Activated T-helper 9 cell treated with anti-CD3 and anti-CD28 coated beads, Interleukin-2, amount 50 U/mL, for 16 hours (primary cell): Measurements from ENCODE around the gene RAMP3.
"Not testable (repeated sequence)": the region's sequence is repeated elsewhere in the genome, so short reads cannot be mapped to it uniquely, and the experiment has no call there.

Experiments
- DNase-seq: peaks from one replicate; pipeline ENCODE4 v3.0.0-alpha.2; 2020; ENCODE audit warnings: low read depth

The RAMP3 gene

DNA sequence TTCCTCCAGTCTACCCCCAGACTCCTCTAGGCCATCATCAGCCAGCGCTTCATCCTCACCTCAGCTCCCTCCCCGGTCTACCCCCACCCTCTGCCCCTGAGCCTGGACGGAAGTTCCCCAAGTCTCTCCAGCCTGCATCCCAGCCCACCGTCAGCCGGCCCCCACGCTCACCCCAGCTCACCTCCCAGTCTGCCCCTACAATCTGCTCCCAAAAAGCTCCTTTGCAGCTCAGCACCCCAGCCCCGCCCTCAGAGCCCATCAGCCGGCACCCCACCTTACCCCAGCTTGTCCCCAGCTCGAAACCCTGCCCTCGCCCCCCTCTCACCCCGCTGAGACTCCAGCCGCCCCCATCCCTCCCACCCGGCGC is 322 bp upstream of the RAMP3 start:
- DNase-seq, result no peak

DNA sequence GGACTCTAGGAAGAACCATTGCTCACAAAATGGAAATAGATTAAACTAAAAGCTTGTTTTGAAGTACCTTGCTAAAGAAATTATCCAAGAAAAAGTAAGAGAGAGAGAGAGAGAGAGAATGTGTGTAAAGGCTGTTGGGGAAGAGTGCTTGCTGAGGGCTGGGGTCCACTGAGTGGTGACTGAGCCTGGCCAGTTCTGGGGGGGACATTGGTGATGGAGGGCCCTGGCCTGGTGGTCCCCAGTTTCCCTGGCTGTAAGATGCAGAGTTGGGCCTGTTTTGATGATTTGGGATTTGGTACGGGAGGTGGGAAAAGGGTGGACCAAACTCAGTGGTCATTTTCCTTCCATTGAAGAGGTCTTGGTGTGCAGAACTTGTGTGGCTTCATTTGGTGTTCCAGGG is 880 bp downstream of the RAMP3 start:
- DNase-seq, result no peak

GRCh38 chr7:45159296-45159695 is 1.7 kb downstream of the RAMP3 start:
- DNase-seq, result no peak

GRCh38 chr7:45160417-45160881 is 2.9 kb downstream of the RAMP3 start:
- DNase-seq, result no peak

DNA sequence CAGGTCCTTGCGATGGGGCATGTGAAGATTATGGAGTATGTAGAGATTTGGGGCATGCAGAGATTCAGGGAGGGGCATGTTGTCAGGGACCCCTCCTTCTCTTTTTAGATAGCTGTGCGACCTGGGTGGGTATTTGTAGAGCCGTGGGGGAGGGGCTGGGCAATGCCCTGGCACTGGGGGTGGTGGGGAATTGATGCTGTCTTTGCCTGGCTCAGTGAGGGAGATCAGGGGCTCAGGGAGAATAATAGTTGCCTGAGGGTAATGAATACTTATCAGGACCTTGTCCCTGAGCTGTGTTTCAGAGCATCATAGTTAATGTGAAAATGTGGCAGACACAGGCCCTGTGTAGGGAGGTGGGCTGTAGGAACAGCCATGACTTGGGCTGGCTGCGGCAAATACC is 3.5 kb downstream of the RAMP3 start:
- DNase-seq, result no peak

DNA sequence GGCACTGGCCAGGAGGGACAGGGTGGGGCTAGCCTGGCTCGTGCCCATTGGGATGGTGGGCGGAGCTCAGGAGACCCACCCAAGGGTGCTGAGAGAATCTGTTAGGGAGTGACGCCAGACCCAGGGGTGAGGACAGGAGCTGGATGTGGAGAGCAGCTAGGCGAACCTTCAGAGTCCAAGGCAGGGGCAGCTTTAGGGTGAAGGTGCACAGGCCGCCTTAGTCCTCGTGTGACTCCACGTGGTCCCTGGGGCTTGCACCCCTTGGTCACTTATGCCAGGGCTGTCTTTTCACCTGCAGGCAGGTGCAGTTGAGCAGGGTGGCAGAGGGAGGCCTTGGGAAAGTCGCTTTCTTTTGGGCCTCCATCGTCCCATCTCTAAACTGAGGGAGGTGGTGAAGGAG is 4.3 kb downstream of the RAMP3 start:
- DNase-seq, result no peak

DNA sequence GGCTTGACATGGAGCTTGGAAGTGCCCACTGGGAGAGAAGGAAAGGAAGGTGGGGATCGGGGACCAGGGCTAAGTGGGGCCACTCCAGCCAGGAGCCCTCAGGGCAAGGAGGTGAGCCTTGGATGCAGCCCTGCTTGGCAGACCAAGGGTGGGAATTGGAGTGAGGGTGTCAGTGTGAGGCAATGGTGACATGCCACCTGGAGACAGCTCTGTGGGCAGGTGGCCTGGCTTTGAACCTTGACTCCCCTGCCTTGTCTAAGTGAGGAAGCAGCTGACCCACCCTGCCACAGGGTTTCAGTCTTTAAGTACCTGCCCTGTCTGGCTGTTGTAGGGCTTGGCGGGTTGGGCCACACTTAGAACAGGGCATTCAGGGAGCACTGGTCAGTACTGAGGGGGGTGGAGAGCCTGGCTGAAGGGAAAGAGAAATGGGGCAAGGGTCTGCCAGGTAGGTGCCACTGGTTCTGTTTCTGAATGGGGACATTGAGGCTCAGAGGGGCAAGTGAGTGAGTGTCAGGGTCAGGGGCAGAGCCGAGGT is 4.8 kb downstream of the RAMP3 start:
- no peak for DNase-seq

DNA sequence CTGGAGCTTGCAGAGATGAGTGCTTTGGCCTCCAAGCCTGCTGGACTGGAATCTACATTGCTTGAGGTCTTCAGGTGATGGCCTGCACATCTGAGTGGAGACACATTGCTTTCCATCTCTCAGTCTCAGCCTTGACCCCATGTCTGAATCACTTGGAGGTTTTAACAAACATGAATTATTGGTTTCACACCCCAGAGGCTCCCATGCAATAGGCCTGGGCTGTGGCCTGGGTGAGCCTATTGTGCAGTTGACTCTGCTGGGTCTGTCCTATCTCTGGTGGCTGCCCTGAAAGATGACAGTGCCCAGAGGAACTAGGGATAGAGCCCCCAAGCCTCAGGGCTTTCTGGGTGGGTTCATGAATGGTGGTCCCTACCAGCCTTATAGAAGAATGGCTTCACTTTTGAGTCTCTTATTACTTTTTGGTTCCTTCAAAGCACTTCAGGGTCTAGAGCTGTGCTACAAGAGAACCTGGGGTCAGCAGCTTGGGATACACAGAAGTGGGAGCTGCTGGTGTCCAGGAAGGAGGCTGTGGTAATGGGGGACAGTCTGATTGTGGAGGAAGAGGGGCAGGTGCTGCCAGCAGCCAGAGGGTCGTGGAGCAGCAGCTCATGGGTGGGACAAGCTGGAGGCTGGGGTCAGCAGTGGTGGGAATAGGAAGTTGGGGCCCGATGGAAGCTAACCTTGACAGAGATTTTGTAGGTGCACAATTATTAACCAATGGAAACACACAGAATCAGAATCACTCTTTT is 5.5 kb downstream of the RAMP3 start:
- DNase-seq, result no peak

GRCh38 chr7:45163692-45164052 is 6.1 kb downstream of the RAMP3 start:
- DNase-seq, result no peak

DNA sequence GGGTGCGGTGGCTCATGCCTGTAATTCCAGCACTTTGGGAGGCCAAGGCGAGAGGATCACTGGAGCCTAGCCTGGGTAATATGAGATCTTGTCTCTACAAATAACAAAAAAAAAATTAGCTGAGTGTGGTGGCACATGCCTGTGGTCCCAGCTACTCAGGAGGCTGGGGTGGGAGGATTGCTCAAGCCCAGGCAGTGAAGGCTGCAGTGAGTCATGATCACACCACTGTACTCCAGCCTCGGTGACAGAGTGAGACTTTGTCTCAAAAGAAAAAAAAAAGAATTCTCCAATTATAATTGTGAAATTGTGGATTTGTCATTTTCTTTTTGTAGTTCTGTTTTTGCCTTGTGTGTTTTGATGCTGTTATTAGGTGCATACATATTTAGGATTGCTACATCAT is 6.7 kb downstream of the RAMP3 start:
- not testable (repeated sequence) for DNase-seq

GRCh38 chr7:45165857-45166256 is 8.3 kb downstream of the RAMP3 start:
- no peak for DNase-seq

DNA sequence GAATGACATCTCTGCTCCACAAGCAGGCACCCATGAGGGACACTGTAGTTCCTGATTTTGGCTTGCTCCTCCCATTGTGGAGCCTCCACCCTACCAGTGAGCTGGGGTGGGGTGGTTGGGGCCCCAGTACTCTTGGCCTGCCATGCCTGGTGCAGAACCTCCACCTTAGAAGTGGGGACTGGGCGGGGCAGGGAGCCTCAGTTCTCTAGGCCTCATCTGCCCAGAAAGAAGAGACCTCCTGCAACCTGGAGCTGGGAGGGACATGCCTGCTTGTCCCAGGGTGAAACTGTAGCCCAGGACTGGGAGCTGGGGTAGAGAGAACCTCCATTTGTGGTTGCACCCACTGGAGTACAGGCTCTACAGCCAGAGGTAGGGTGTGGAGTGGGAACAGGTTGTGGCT is 14.4 kb downstream of the RAMP3 start:
- no peak for DNase-seq

- DNase-seq, result no peak
Observed at GRCh38 chr7:45173596-45174327, 16.2 kb downstream of the RAMP3 start.

DNA sequence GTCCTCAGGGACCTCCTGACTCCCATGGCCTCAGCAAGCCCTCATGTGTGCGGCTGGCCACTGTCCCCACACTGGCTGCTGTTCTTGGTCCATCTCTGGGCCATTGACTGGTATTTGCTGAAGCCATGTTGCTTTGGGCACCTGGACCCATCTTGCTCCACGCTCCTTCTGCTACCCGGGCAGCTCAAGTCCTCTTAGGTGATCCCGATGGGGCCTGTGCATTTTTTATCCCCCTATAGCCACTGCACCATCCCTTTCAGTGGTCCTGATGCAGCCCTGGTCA is 16.7 kb downstream of the RAMP3 start:
- DNase-seq, result no peak

- no peak for DNase-seq
Observed at GRCh38 chr7:45174966-45175765, 17.6 kb downstream of the RAMP3 start.

DNA sequence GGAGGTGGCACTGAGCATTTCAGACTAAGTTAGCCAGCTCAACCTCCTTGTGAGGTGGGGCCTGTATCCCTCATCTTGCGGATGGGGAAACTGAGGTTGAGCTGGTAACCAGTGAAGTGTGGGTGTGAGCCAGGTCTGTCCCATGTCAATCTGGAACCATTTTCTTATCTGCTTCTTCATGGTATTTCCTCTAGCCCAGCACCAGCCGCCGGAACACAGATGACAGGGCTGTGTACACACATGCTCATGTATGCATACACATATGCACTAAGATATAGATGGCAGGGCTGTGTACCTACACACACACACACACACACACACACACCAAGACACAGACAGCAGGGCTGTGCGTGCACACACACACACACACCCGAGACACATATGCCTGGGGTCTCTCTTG is 18.5 kb downstream of the RAMP3 start:
- DNase-seq, result no peak

GRCh38 chr7:45176886-45177731 is 19.5 kb downstream of the RAMP3 start:
- no peak for DNase-seq

DNA sequence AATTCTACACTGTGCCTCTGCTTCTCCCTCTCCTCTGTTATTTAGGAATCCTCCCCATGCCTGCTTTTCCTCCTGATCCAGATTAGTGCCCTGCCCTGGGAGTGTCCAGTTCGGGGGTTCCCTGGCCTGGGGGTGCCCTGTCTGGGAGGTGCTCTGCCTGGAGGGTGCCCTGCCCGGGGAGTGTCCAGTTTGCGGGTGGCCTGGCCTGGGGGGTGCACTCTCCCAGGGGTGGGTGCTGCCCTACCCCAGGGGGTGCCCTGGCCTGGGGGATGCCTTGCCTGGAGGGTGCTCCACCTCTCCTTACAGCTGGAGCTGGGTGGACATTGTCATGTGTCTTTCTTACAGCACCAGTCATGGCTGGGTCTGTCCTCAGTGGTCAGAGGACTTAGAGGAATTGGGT is 20.2 kb downstream of the RAMP3 start:
- no peak for DNase-seq

DNA sequence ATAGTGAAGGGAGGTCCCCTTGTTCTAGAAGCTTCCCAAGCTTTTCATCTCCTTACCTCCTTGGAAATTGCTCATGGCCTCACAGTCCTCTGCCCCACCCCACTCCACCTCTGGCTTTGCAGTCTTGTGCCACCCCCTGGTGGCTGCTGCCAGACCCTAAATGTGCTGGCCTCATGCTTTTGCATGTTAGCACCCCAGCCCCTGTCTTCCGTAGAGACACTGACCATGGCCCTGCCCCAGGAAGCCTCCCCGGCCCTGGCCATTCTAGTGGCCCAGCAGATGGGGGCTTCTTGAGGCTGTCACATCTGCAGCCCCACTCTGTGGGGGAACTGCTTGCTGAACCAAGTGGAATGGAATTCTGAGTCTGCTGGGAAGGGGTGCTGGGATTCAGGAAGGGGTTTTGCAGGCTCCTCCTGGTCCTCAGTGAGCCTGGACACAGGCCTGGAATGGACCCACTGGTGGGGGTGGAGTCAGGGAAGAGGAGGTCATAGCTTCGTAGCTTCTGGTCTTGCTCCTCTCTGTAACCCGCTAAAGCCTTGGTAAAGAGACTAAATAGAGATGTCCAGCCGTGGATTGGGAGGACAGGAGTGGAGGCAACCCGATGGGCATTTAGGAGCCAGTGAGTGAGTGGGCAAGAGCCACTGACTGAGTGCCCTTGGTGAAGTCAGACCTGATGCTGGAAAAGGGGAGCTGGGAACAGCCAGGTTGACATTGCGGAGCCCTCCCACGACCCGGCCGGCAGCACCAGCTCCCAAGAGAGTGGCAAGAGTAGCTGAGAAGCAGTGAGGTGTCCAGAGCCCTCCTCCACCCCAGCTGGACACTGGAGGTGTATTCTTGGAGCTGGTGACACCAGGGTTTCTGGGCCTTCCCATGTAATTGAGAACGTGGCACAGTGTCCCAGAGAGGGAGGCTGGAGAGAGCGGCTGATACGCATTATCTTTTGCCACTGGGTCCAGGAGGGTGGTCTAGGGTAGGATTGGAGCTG is 20.9 kb downstream of the RAMP3 start:
- DNase-seq, result no peak

GRCh38 chr7:45179666-45180065 is 22.1 kb downstream of the RAMP3 start:
- no peak for DNase-seq
